Measurements from ENCODE around the gene USH2A. TPM values are rescaled to one million over a fixed set of nuclear protein-coding genes. Genes with fewer than 3 reads are reported as not detected.

The USH2A gene
- polyA plus RNA-seq, 1 donor from 2014 or later = 0.17 TPM

GRCh38 chr1:216281757-216282156 is 141.5 kb downstream of the USH2A start:
- no peaks in the 10 kb centered on the region for H3K9me2 ChIP-seq (ENCODE audit: insufficient read depth, low read length)
- H3K4me2 ChIP-seq (ENCODE audit: low read length) = no peak overlapping the region
- H3K36me3 ChIP-seq (ENCODE audit: insufficient read depth, low read length) = no peaks in the 10 kb centered on the region
- no peak overlapping the region for H3K9ac ChIP-seq (ENCODE audit: low read length)
- no peak overlapping the region for H2AFZ ChIP-seq (ENCODE audit: low read depth, low read length)
- H4K20me1 ChIP-seq (ENCODE audit: insufficient read depth) = no peaks in the 10 kb centered on the region
- H3F3A ChIP-seq (ENCODE audit: insufficient read depth, low read length, poor library complexity, severe bottlenecking) = no peaks in the 10 kb centered on the region
- no peak overlapping the region for H3K4me3 ChIP-seq (ENCODE audit: low read length)
- no peaks in the 10 kb centered on the region for H3K79me2 ChIP-seq (replicated peaks; ENCODE audit: insufficient read depth, low read length)
- H3K9me3 ChIP-seq (ENCODE audit: low read length) = peaks cover 5% of the 10 kb centered on the region
- H3K27me3 ChIP-seq (ENCODE audit: insufficient read depth, low read depth, low read length) = no peaks in the 10 kb centered on the region
- no peak overlapping the region for H3K27ac ChIP-seq (ENCODE audit: low read length)
- no peak for TF ChIP-seq EP300 (conservative IDR thresholded peaks at IDR 0.05; ENCODE audit: poor library complexity, severe bottlenecking)
- no peak for TF ChIP-seq POLR2AphosphoS5 (IDR thresholded peaks at IDR 0.05)
- no peak for TF ChIP-seq REST (IDR thresholded peaks at IDR 0.05; ENCODE audit: borderline replicate concordance)
- no peak for TF ChIP-seq SMC3 (conservative IDR thresholded peaks at IDR 0.05; ENCODE audit: poor library complexity)

- Histone ChIP-seq H3K4me3 (ENCODE audit: low read length) (no peak overlapping the region), H3K9ac (ENCODE audit: low read length) (no peak overlapping the region), H3K79me2 (replicated peaks; ENCODE audit: insufficient read depth, low read length) (no peaks in the 10 kb centered on the region), H3F3A (ENCODE audit: insufficient read depth, low read length, poor library complexity, severe bottlenecking) (no peaks in the 10 kb centered on the region), H3K9me2 (ENCODE audit: insufficient read depth, low read length) (no peaks in the 10 kb centered on the region), H3K27me3 (ENCODE audit: insufficient read depth, low read depth, low read length) (no peaks in the 10 kb centered on the region), H3K9me3 (ENCODE audit: low read length) (no peaks in the 10 kb centered on the region), H3K36me3 (ENCODE audit: insufficient read depth, low read length) (no peaks in the 10 kb centered on the region), H4K20me1 (ENCODE audit: insufficient read depth) (no peaks in the 10 kb centered on the region), H3K4me2 (ENCODE audit: low read length) (no peak overlapping the region), H3K27ac (ENCODE audit: low read length) (no peak overlapping the region), H2AFZ (ENCODE audit: low read depth, low read length) (no peak overlapping the region)
- TF ChIP-seq REST (IDR thresholded peaks at IDR 0.05; ENCODE audit: borderline replicate concordance) (no peak), MXI1 (conservative IDR thresholded peaks at IDR 0.05; ENCODE audit: poor library complexity, severe bottlenecking) (no peak), RAD21 (conservative IDR thresholded peaks at IDR 0.05) (no peak), EZH2 (IDR thresholded peaks at IDR 0.05; ENCODE audit: borderline replicate concordance, insufficient read depth, low read length, poor library complexity, severe bottlenecking) (no peak), EP300 (conservative IDR thresholded peaks at IDR 0.05; ENCODE audit: poor library complexity, severe bottlenecking) (no peak), SMC3 (conservative IDR thresholded peaks at IDR 0.05; ENCODE audit: poor library complexity) (no peak), TAF1 (IDR thresholded peaks at IDR 0.05; ENCODE audit: low read depth) (no peak), POLR2AphosphoS5 (IDR thresholded peaks at IDR 0.05) (no peak), CTCF (IDR thresholded peaks at IDR 0.05; ENCODE audit: poor library complexity, severe bottlenecking) (no peak)
Measured at GRCh38 chr1:216270086-216270773, 153.0 kb downstream of the USH2A start.
